ENCODE measurements around the gene IRF2BPL. TPM values are rescaled to one million over a fixed set of nuclear protein-coding genes. Genes with fewer than 3 reads are reported as not detected.

IRF2BPL gene
- total RNA-seq, 6 experiments from 2014 or later, result 11.7 to 18.1 (median 13.7) TPM

- no peak overlapping the region for H3K27ac ChIP-seq
- no peaks in the 10 kb centered on the region for H3K9me3 ChIP-seq
- H3K4me1 ChIP-seq, result peaks cover 0 to 8% (median 4%) of the 10 kb centered on the region in 4 donors
- no peak overlapping the region for H3K4me3 ChIP-seq
- intact Hi-C loops (cut with DNase I), result loop anchor here in 1 of 2 donors (10.0 kb wide), 1 partner anchor 53 kb away; no protein-coding TSS in a partner anchor
- no CpG with 5 or more reads among the region's 2 CpGs for WGBS (ENCODE audit: insufficient coverage, low coverage, low lambda C conversion rate, missing lambda C conversion rate)
- no peaks in the 10 kb centered on the region for H3K36me3 ChIP-seq
- TF ChIP-seq CTCF (IDR thresholded peaks at IDR 0.05) (no peak), POLR2A (IDR thresholded peaks at IDR 0.05) (no peak)
- H3K27me3 ChIP-seq, result no peaks in the 10 kb centered on the region
- no peak for DNase-seq
- ATAC-seq, result no peak
These were observed 10.8 kb downstream of the IRF2BPL start for GRCh38 chr14:77017666-77018065.

- no peak overlapping the region for H3K27ac ChIP-seq
- H3K4me3 ChIP-seq, result no peak overlapping the region
- no peaks in the 10 kb centered on the region for H3K36me3 ChIP-seq
- WGBS (ENCODE audit: insufficient coverage, low coverage, low lambda C conversion rate, missing lambda C conversion rate), result 100% methylated on average over 3 of the region's 7 CpGs
- TF ChIP-seq CTCF (IDR thresholded peaks at IDR 0.05) (no peak), POLR2A (IDR thresholded peaks at IDR 0.05) (no peak)
- DNase-seq (no peak), ATAC-seq (no peak)
- intact Hi-C loops (cut with DNase I), result loop anchor here in 1 of 2 donors (10.0 kb wide), 1 partner anchor 50 kb away; no protein-coding TSS in a partner anchor
- no peaks in the 10 kb centered on the region for H3K9me3 ChIP-seq
- H3K4me1 ChIP-seq, result peaks cover 0 to 13% (median 2%) of the 10 kb centered on the region in 4 donors
- H3K27me3 ChIP-seq, result no peaks in the 10 kb centered on the region
These were observed 13.8 kb downstream of the IRF2BPL start for GRCh38 chr14:77014734-77015133.

GRCh38 chr14:77014004-77014604, 14.4 kb downstream of the IRF2BPL start:
- DNase-seq, result peak in 2 of 3 donors; percentile 73
- TF ChIP-seq POLR2A (IDR thresholded peaks at IDR 0.05) (no peak), CTCF (IDR thresholded peaks at IDR 0.05) (no peak)
- no peaks in the 10 kb centered on the region for H3K27me3 ChIP-seq
- H3K27ac ChIP-seq, result peak overlapping the region in 1 of 3 donors; percentile 13
- 24% methylated on average over 3 of the region's 9 CpGs for WGBS (ENCODE audit: insufficient coverage, low coverage, low lambda C conversion rate, missing lambda C conversion rate)
- no peak overlapping the region for H3K4me3 ChIP-seq
- H3K36me3 ChIP-seq, result no peaks in the 10 kb centered on the region
- H3K9me3 ChIP-seq, result no peaks in the 10 kb centered on the region
- H3K4me1 ChIP-seq, result peaks cover 0 to 15% (median 2%) of the 10 kb centered on the region in 4 donors
- ATAC-seq, result peak; percentile 64 to 84 (median 72)
- intact Hi-C loops (cut with DNase I), result loop anchor here in 1 of 2 donors (10.0 kb wide), 1 partner anchor 49 kb away; no protein-coding TSS in a partner anchor

DNA sequence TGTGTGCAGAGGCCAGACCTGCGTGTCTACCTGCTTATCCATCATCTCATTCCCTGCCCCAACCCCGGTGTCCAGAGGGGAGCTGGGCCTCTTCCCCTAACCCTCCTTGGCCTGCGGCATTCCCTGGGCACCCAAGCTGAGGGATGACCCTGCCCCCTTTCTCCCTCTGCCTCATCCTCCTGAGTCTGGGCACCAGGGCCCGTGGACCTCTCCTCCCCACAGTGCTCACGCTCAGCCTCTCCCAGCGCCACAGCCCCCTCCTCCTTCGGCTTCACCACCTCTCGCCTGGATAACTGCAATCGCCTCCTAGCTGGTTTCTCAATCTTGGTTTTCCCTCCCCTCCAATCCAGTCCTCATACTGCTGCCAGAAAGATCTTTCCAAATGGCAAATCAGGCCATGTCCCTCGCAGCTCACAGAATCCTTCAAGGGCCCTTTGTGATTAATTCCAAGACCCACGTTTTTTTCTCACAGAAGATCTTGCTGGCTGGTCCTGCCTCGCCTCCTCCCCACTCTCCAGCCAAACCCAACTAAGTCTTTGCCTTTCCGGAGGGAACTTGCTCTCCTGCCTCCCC, 16.2 kb downstream of the IRF2BPL start:
- DNase-seq (no peak), ATAC-seq (no peak)
- 89% methylated on average over 9 of the region's 13 CpGs for WGBS (ENCODE audit: insufficient coverage, low coverage, low lambda C conversion rate, missing lambda C conversion rate)
- Histone ChIP-seq H3K9me3 (no peaks in the 10 kb centered on the region), H3K4me3 (no peak overlapping the region), H3K4me1 (peaks cover 0 to 30% (median 9%) of the 10 kb centered on the region in 4 donors), H3K36me3 (no peaks in the 10 kb centered on the region), H3K27ac (no peak overlapping the region), H3K27me3 (no peaks in the 10 kb centered on the region)
- intact Hi-C loops (cut with DNase I), result loop anchor here in 1 of 2 donors (10.0 kb wide), 1 partner anchor 47 kb away; no protein-coding TSS in a partner anchor
- TF ChIP-seq POLR2A (IDR thresholded peaks at IDR 0.05) (no peak), CTCF (IDR thresholded peaks at IDR 0.05) (no peak)
